Mesenchymal stem cell (in vitro differentiated cells and primary cell): ENCODE measurements around the gene SPOCK3.
"Not testable (repeated sequence)": the region's sequence is repeated elsewhere in the genome, so short reads cannot be mapped to it uniquely, and the experiment has no call there.

ENCODE experiments used
- DNase-seq: peaks from one replicate; pipeline ENCODE4 v3.0.0-alpha.2; 2013
- H2AFZ ChIP-seq: one replicate; pipeline ENCODE4 v1.6.1; 2013; ENCODE audit warnings: low read depth, mild to moderate bottlenecking, control low read depth, inconsistent platforms, low read length, moderate library complexity
- H2AK5ac ChIP-seq: 2 replicates; pipeline ENCODE4 v1.6.1; 2013; ENCODE audit warnings: low read length, moderate library complexity, mild to moderate bottlenecking, inconsistent platforms; ENCODE audit not compliant: severe bottlenecking
- H2BK120ac ChIP-seq: one replicate; pipeline ENCODE4 v1.6.1; 2013; ENCODE audit warnings: low read depth, mild to moderate bottlenecking, inconsistent platforms, low read length, moderate library complexity
- H2BK12ac ChIP-seq, 2 experiments: one replicate each; pipeline ENCODE4 v1.6.1; 2013; ENCODE audit warnings: inconsistent platforms in 2 of 2, low read length in 2 of 2, mild to moderate bottlenecking in 2 of 2, moderate library complexity in 2 of 2, control low read depth in 1 of 2
- H2BK15ac ChIP-seq: one replicate; pipeline ENCODE4 v1.6.1; 2013; ENCODE audit warnings: mild to moderate bottlenecking, low read depth, inconsistent platforms; ENCODE audit not compliant: poor library complexity, severe bottlenecking
- H2BK5ac ChIP-seq: 2 replicates; pipeline ENCODE4 v1.6.1; 2013; ENCODE audit warnings: low read depth, mild to moderate bottlenecking, low read length, control low read depth, inconsistent platforms; ENCODE audit not compliant: poor library complexity, severe bottlenecking
- H3K14ac ChIP-seq, 2 experiments: one replicate each; pipeline ENCODE4 v1.6.1; 2013; ENCODE audit warnings: inconsistent platforms in 2 of 2, low read length in 2 of 2, control low read depth in 1 of 2, mild to moderate bottlenecking in 1 of 2, moderate library complexity in 1 of 2
- H3K18ac ChIP-seq, 2 experiments: one replicate each; pipeline ENCODE4 v1.6.1; 2013; ENCODE audit warnings: inconsistent platforms in 2 of 2, low read length in 2 of 2, control low read depth in 1 of 2, low read depth in 1 of 2, mild to moderate bottlenecking in 1 of 2
- H3K23ac ChIP-seq, 2 experiments: one replicate each; pipeline ENCODE4 v1.6.1; 2013; ENCODE audit warnings: inconsistent platforms in 2 of 2, low read length in 2 of 2, mild to moderate bottlenecking in 2 of 2, moderate library complexity in 2 of 2, control low read depth in 1 of 2
- H3K27ac ChIP-seq: 2 replicates; pipeline ENCODE4 v1.5.1; 2013; ENCODE audit warnings: mild to moderate bottlenecking, moderate library complexity, low read length, control low read depth, inconsistent platforms; ENCODE audit not compliant: poor library complexity, severe bottlenecking
- H3K27me3 ChIP-seq, 2 experiments: 2 replicates each; pipeline versions ENCODE4 v1.6.1 to v1.7.0; 2013; ENCODE audit warnings: low read length in 2 of 2, mild to moderate bottlenecking in 2 of 2, moderate library complexity in 2 of 2, control low read depth in 1 of 2, inconsistent platforms in 1 of 2; ENCODE audit not compliant: control insufficient read depth in 1 of 2, insufficient read depth in 1 of 2
- H3K36me3 ChIP-seq, 2 experiments: 2 replicates each; pipeline versions ENCODE4 v1.6.1 to v1.7.0; 2013; ENCODE audit warnings: low read length in 2 of 2, control low read depth in 1 of 2, inconsistent platforms in 1 of 2, low read depth in 1 of 2, mild to moderate bottlenecking in 1 of 2; ENCODE audit not compliant: insufficient read depth in 2 of 2, control insufficient read depth in 1 of 2
- H3K4ac ChIP-seq, 2 experiments: one replicate each; pipeline ENCODE4 v1.6.1; 2013; ENCODE audit warnings: inconsistent platforms in 2 of 2, low read length in 2 of 2, mild to moderate bottlenecking in 2 of 2, moderate library complexity in 2 of 2, control low read depth in 1 of 2, low read depth in 1 of 2
- H3K4me1 ChIP-seq: 2 replicates; pipeline ENCODE4 v1.6.1; 2013; ENCODE audit warnings: low read depth, low read length, control low read depth; ENCODE audit not compliant: control insufficient read depth, insufficient read depth
- H3K4me2 ChIP-seq: 2 replicates; pipeline ENCODE4 v1.6.1; 2013; ENCODE audit warnings: low read length, mild to moderate bottlenecking, inconsistent platforms; ENCODE audit not compliant: poor library complexity, severe bottlenecking
- H3K4me3 ChIP-seq, 2 experiments: 2 replicates each; pipeline versions ENCODE4 v1.5.1 to v1.7.0; 2013; ENCODE audit warnings: low read length in 2 of 2, mild to moderate bottlenecking in 2 of 2, control low read depth in 1 of 2, low read depth in 1 of 2; ENCODE audit not compliant: insufficient read depth in 1 of 2
- H3K79me1 ChIP-seq: replicated peaks from 2 replicates; pipeline ENCODE4 v1.6.1; 2013; ENCODE audit warnings: mild to moderate bottlenecking, control low read depth, low read length, inconsistent platforms; ENCODE audit not compliant: poor library complexity, severe bottlenecking
- H3K9ac ChIP-seq: 2 replicates; pipeline ENCODE4 v1.7.0; 2013; ENCODE audit warnings: mild to moderate bottlenecking, low read length, moderate library complexity
- H3K9me3 ChIP-seq: 2 replicates; pipeline ENCODE4 v1.7.0; 2013; ENCODE audit warnings: mild to moderate bottlenecking, low read length; ENCODE audit not compliant: control insufficient read depth
- H4K8ac ChIP-seq: one replicate; pipeline ENCODE4 v1.6.1; 2013; ENCODE audit warnings: inconsistent platforms, mild to moderate bottlenecking, low read length, moderate library complexity
- H4K91ac ChIP-seq: one replicate; pipeline ENCODE4 v1.6.1; 2013; ENCODE audit warnings: mild to moderate bottlenecking, low read length, inconsistent platforms
- WGBS: methylation state at CpG from one replicate; pipeline ENCODE4 v1.1.7; 2013; ENCODE audit warnings: mixed read lengths; 5-methylcytosine and 5-hydroxymethylcytosine counted together

SPOCK3 gene

DNA sequence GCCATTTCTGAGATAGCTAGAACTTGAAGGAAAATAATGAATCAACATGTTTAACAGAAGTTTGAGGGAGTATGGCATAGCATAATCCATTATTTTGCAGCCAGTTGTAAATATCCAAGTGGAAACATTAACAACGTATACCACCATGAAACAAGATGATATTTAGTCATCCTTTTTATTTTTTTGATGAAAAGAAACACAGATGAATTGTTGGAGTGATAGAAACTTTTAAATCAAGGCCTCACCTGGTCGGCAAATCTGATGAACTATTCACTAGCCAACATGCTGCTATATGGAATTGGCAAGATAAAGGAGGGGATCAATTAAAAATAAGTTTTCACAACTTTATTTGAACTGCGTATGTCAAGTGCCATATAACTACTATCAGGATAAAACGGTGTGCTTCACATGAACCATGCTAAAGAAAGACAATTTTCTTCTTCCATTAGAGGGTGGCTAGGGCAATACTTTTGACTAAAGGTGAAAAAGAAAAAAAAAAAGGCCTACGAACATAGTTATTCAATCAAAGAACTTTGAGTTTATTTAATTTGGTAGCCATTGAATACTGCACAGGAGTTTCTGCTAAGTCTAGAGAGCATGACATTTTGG lies 510.7 kb downstream of the SPOCK3 start:
- H3K23ac ChIP-seq, result no peak overlapping the region
- H3K27me3 ChIP-seq, result no peaks in the 10 kb centered on the region
- H2BK15ac ChIP-seq, result no peak overlapping the region
- no peak overlapping the region for H3K4me2 ChIP-seq
- 100% methylated on average over 1 of the region's 5 CpGs for WGBS
- no peaks in the 10 kb centered on the region for H3K79me1 ChIP-seq
- DNase-seq, result no peak
- no peak overlapping the region for H4K91ac ChIP-seq
- no peak overlapping the region for H4K8ac ChIP-seq
- no peak overlapping the region for H3K18ac ChIP-seq
- H3K9me3 ChIP-seq, result peaks cover 3% of the 10 kb centered on the region
- H3K9ac ChIP-seq, result no peak overlapping the region
- no peak overlapping the region for H3K27ac ChIP-seq
- H2BK5ac ChIP-seq, result no peak overlapping the region
- no peaks in the 10 kb centered on the region for H3K36me3 ChIP-seq
- H2AK5ac ChIP-seq, result no peak overlapping the region
- no peaks in the 10 kb centered on the region for H3K4me1 ChIP-seq
- H3K14ac ChIP-seq, result no peak overlapping the region
- H3K4me3 ChIP-seq, result no peak overlapping the region
- H2BK120ac ChIP-seq, result no peak overlapping the region
- H2AFZ ChIP-seq, result no peak overlapping the region
- no peak overlapping the region for H2BK12ac ChIP-seq
- H3K4ac ChIP-seq, result no peak overlapping the region

DNA sequence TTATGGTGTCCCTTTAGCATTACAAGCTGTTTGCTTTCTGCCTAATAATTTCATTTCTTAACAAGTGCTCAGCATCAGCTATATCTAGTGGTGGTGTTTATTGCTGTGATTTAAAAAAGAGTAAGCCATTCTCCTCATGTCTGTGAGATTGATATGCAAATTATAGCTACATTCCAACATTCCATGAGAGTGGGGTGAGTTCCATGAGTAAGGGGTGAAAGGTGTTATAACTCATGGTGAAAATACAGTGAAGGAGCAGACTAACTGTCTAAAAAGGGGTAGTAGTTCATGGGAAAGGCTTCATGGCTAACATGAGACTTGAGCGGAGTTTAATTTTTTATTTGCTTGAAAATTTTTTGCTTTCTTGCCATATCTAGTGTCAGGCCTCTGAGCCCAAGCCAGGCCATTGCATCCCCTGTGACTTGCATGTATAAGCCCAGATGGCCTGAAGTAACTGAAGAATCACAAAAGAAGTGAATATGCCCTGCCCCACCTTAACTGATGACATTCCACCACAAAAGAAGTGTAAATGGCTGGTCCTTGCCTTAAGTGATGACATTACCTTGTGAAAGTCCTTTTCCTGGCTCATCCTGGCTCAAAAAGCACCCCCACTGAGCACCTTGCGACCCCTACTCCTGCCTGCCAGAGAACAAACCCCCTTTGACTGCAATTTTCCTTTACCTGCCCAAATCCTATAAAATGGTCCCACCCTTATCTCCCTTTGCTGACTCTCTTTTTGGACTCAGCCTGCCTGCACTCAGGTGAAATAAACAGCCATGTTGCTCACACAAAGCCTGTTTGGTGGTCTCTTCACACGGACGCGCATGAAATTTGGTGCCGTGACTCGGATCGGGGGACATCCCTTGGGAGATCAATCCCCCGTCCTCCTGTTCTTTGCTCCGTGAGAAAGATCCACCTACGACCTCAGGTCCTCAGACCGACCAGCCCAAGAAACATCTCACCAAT lies 518.3 kb downstream of the SPOCK3 start:
- H3K27me3 ChIP-seq, H3K79me1 ChIP-seq, H3K23ac ChIP-seq, H3K18ac ChIP-seq, H3K36me3 ChIP-seq, H2BK120ac ChIP-seq, H2BK5ac ChIP-seq, H2AK5ac ChIP-seq, H3K4ac ChIP-seq, H3K4me3 ChIP-seq, H3K4me2 ChIP-seq, H3K4me1 ChIP-seq, H4K91ac ChIP-seq, H3K14ac ChIP-seq, H2AFZ ChIP-seq, H2BK15ac ChIP-seq, H2BK12ac ChIP-seq, H3K27ac ChIP-seq, H4K8ac ChIP-seq, DNase-seq, H3K9ac ChIP-seq: not testable (repeated sequence)
- H3K9me3 ChIP-seq, result peaks cover 20% of the 10 kb centered on the region
- 91% methylated on average over 12 of the region's 12 CpGs for WGBS

DNA sequence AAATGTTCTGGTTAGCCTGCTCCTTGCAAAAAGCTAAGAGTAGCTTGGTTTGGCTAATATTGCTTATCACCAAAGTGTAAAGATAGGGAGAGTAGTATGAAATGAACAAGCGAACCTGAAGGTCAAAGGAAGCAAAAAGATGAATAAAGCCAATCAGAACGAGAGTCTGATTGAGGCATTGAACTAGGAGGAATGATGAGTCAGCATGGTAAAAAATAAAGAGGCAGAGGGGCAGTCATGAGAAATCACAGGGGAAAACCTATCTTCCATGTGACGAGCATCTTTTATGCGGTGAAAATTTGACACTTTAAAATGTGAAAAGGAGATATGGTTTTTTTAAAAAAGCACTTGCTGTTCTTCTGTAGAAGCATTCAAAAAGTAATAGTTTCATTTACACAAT lies 533.7 kb downstream of the SPOCK3 start:
- Histone ChIP-seq H3K9me3 (peaks cover 13% of the 10 kb centered on the region), H3K79me1 (no peaks in the 10 kb centered on the region), H3K4me2 (no peak overlapping the region), H3K14ac (no peak overlapping the region), H3K4ac (no peak overlapping the region), H3K27me3 (no peaks in the 10 kb centered on the region), H4K91ac (no peak overlapping the region), H3K27ac (no peak overlapping the region), H3K9ac (no peak overlapping the region), H2AFZ (no peak overlapping the region), H3K18ac (no peak overlapping the region), H2AK5ac (no peak overlapping the region), H3K4me1 (no peaks in the 10 kb centered on the region), H2BK5ac (no peak overlapping the region), H3K36me3 (no peaks in the 10 kb centered on the region), H3K4me3 (no peak overlapping the region), H2BK12ac (no peak overlapping the region), H3K23ac (no peak overlapping the region), H2BK120ac (no peak overlapping the region), H4K8ac (no peak overlapping the region), H2BK15ac (no peak overlapping the region)
- DNase-seq, result no peak
- 78% methylated on average over 4 of the region's 4 CpGs for WGBS

DNA sequence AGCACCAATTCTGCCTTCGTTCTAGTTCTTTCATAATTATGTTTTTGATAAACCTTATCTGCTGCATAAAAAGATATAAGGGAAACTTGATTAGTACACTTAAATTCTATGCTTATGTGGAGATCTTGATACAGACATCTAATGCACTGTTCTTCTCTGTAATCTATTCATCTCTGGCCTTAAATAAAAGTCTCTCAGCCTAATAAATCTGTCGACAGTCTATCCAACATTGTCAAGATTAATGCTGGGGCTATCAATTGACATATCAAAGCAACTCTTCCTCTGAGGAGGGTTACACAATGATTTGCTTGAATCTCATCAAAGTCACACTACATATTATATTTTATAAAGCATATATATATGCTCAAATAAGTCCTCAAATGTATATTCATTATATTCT lies 545.5 kb downstream of the SPOCK3 start:
- no peak overlapping the region for H3K4ac ChIP-seq
- H2AFZ ChIP-seq, result no peak overlapping the region
- H2BK15ac ChIP-seq, result no peak overlapping the region
- WGBS, result 56% methylated on average over 1 of the region's 2 CpGs
- no peak for DNase-seq
- H3K27me3 ChIP-seq, result no peaks in the 10 kb centered on the region
- no peaks in the 10 kb centered on the region for H3K9me3 ChIP-seq
- no peak overlapping the region for H3K14ac ChIP-seq
- H3K27ac ChIP-seq, result no peak overlapping the region
- no peak overlapping the region for H3K4me2 ChIP-seq
- H3K23ac ChIP-seq, result no peak overlapping the region
- no peak overlapping the region for H2BK5ac ChIP-seq
- no peak overlapping the region for H3K4me3 ChIP-seq
- no peak overlapping the region for H2AK5ac ChIP-seq
- H4K91ac ChIP-seq, result no peak overlapping the region
- no peak overlapping the region for H3K9ac ChIP-seq
- H3K79me1 ChIP-seq, result no peaks in the 10 kb centered on the region
- H3K36me3 ChIP-seq, result no peaks in the 10 kb centered on the region
- H3K4me1 ChIP-seq, result no peaks in the 10 kb centered on the region
- no peak overlapping the region for H2BK120ac ChIP-seq
- no peak overlapping the region for H4K8ac ChIP-seq
- no peak overlapping the region for H2BK12ac ChIP-seq
- no peak overlapping the region for H3K18ac ChIP-seq
